Peyer's patch (tissue), 4 donors: ENCODE results near the gene HOXC5.

Experiments
- POLR2A ChIP-seq, 2 donors: fragments of 450-650 bp; IDR thresholded peaks; one replicate each; pipeline ENCODE4 v1.5.1; 2017; ENCODE audit warnings: antibody characterized with exemption in 2 of 2, mild to moderate bottlenecking in 2 of 2, moderate library complexity in 2 of 2
- TF ChIP-seq, protein P1 (sequence below), 6 experiments: fragments of 450-650 bp in 4 of 6; fragments of 200-600 bp in 2 of 6; sonication (generic) in 1 of 6; IDR thresholded peaks; one replicate each; pipeline ENCODE4 v1.5.1; 2017 to 2019; ENCODE audit warnings: antibody characterized with exemption in 6 of 6, mild to moderate bottlenecking in 3 of 6, moderate library complexity in 1 of 6

DNA sequence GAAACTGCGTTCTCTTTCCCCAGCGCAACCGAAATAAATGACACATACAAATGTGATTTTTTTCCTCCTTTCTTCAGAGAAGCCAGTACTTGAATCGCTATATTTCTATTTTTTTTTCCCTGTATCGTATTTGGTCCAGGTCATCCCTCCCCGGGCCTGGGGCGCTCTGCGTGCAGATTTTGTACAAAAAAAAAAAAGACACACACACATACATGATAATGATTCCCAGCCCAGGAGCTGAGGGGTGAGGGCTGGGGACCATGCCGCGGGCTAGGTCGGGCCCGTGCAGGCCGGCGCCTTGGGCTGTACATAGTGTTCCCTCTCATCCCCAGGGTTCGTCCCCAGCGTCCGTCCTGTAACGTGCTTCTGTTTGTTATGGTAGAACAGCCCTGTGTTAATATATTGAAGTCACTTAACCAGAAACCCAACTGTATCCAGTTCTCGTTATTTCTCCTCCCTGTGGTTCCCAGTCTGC lies 29.9 kb upstream of the HOXC5 start:
- TF ChIP-seq, protein P1, sequence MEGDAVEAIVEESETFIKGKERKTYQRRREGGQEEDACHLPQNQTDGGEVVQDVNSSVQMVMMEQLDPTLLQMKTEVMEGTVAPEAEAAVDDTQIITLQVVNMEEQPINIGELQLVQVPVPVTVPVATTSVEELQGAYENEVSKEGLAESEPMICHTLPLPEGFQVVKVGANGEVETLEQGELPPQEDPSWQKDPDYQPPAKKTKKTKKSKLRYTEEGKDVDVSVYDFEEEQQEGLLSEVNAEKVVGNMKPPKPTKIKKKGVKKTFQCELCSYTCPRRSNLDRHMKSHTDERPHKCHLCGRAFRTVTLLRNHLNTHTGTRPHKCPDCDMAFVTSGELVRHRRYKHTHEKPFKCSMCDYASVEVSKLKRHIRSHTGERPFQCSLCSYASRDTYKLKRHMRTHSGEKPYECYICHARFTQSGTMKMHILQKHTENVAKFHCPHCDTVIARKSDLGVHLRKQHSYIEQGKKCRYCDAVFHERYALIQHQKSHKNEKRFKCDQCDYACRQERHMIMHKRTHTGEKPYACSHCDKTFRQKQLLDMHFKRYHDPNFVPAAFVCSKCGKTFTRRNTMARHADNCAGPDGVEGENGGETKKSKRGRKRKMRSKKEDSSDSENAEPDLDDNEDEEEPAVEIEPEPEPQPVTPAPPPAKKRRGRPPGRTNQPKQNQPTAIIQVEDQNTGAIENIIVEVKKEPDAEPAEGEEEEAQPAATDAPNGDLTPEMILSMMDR (IDR thresholded peaks at IDR 0.05): no peak
- no peak for TF ChIP-seq POLR2A (IDR thresholded peaks at IDR 0.05)
